GM21737 (cell line): Measurements from ENCODE around the gene TBCCD1.
"Not testable (repeated sequence)": the region's sequence is repeated elsewhere in the genome, so short reads cannot be mapped to it uniquely, and the experiment has no call there.

Source experiments
- ATAC-seq: cut with Tn5 transposase; IDR thresholded peaks from one replicate; pipeline ENCODE4 v1.9.1; 2021; ENCODE audit warnings: mild to moderate bottlenecking, moderate library complexity; ENCODE audit not compliant: unreplicated experiment

The TBCCD1 gene

GRCh38 chr3:186598108-186598784 lies 31.1 kb upstream of the TBCCD1 start:
- ATAC-seq = no peak

- ATAC-seq = no peak
Observed at GRCh38 chr3:186596568-186597287, 29.6 kb upstream of the TBCCD1 start.

- ATAC-seq = no peak
Observed at GRCh38 chr3:186594591-186595113, 27.5 kb upstream of the TBCCD1 start.

GRCh38 chr3:186593862-186594261 lies 26.7 kb upstream of the TBCCD1 start:
- no peak for ATAC-seq

- ATAC-seq = no peak
Observed at GRCh38 chr3:186592682-186593081, 25.5 kb upstream of the TBCCD1 start.

- no peak for ATAC-seq
Observed at GRCh38 chr3:186590580-186591295, 23.6 kb upstream of the TBCCD1 start.

GRCh38 chr3:186589856-186590579 lies 22.9 kb upstream of the TBCCD1 start:
- no peak for ATAC-seq

- no peak for ATAC-seq
Observed at GRCh38 chr3:186589121-186589520, 22.0 kb upstream of the TBCCD1 start.

- no peak for ATAC-seq
Observed at GRCh38 chr3:186588632-186589031, 21.5 kb upstream of the TBCCD1 start.

GRCh38 chr3:186587183-186587582 lies 20.0 kb upstream of the TBCCD1 start:
- ATAC-seq = no peak

GRCh38 chr3:186586245-186586644 lies 19.1 kb upstream of the TBCCD1 start:
- not testable (repeated sequence) for ATAC-seq

- ATAC-seq = no peak
Observed at GRCh38 chr3:186583831-186584230, 16.7 kb upstream of the TBCCD1 start.

GRCh38 chr3:186582541-186582940 lies 15.4 kb upstream of the TBCCD1 start:
- no peak for ATAC-seq

GRCh38 chr3:186580785-186581184 lies 13.6 kb upstream of the TBCCD1 start:
- no peak for ATAC-seq

- ATAC-seq = no peak
Observed at GRCh38 chr3:186577521-186577920, 10.4 kb upstream of the TBCCD1 start.

GRCh38 chr3:186571644-186572013 lies 4.5 kb upstream of the TBCCD1 start:
- ATAC-seq = no peak

- no peak for ATAC-seq
Observed at GRCh38 chr3:186570941-186571643, 4.0 kb upstream of the TBCCD1 start.

GRCh38 chr3:186570096-186570940 lies 3.2 kb upstream of the TBCCD1 start, which contains the start of gene DNAJB11:
DNAJB11 (plus strand) TSS chr3:186570720; CDS start chr3:186570898, 178 bp downstream.
- ATAC-seq = peak; percentile 79

GRCh38 chr3:186569779-186570095 lies 2.6 kb upstream of the TBCCD1 start:
- no peak for ATAC-seq

GRCh38 chr3:186569361-186569760 lies 2.2 kb upstream of the TBCCD1 start:
- ATAC-seq = not testable (repeated sequence)
